A549 (cell line): Measurements from ENCODE around the gene ALDH1A3. TPM values are rescaled to one million over a fixed set of nuclear protein-coding genes. Genes with fewer than 3 reads are reported as not detected.
A peak's percentile ranks its signal among the peaks of the same experiment; 100 is the strongest.

Experiments
- ATAC-seq, 2 experiments: fragments of 200-7000 bp in 1 of 2; fragments of >200 bp in 1 of 2; cut with Nextera tagmentation in 1 of 2; cut with Tn5 transposase in 1 of 2; 3 replicates each; pipeline versions ENCODE4 v1.8.0 to v1.9.1; 2018 to 2020; ENCODE audit warnings: mild to moderate bottlenecking in 1 of 2, moderate library complexity in 1 of 2
- CTCF ChIA-PET: fragments of 300-600 bp; sonication (Branson Sonifier 250); formaldehyde crosslinking; extraction: SDS; loops from one replicate; lab custom pipeline; 2021; ENCODE audit warnings: antibody characterized with exemption, inconsistent platforms; lab: Yijun Ruan, JAX
- POLR2A ChIA-PET: fragments of 350-600 bp; formaldehyde crosslinking; extraction: SDS; loops from one replicate; lab custom pipeline; 2021; ENCODE audit warnings: antibody characterized with exemption, inconsistent platforms; lab: Yijun Ruan, JAX
- DNase-seq, 2 experiments: peaks; one replicate each; pipeline versions ENCODE4 v3.0.0 to v3.0.0-alpha.2; 2011 to 2016; ENCODE audit warnings: low read depth in 1 of 2, low spot score in 1 of 2
- FAIRE-seq: peaks from 2 replicates; lab custom pipeline; 2011; peaks lifted over from hg19 to GRCh38; lab: Jason Lieb, UNC
- H3K27ac ChIP-seq, 2 experiments: fragments of >200 bp; sonication (Bioruptor Twin); formaldehyde crosslinking; 3 replicates each; pipeline ENCODE4 v1.5.1; 2016 to 2017
- H3K4me1 ChIP-seq: fragments of >200 bp; sonication (Bioruptor Twin); formaldehyde crosslinking; 3 replicates; pipeline ENCODE4 v1.6.1; 2016
- H3K4me2 ChIP-seq: fragments of >200 bp; sonication (Bioruptor Twin); formaldehyde crosslinking; 3 replicates; pipeline ENCODE4 v1.6.1; 2016
- H3K4me3 ChIP-seq: fragments of >200 bp; sonication (Bioruptor Twin); formaldehyde crosslinking; 3 replicates; pipeline ENCODE4 v1.5.1; 2016
- H3K9me3 ChIP-seq: fragments of >200 bp; sonication (Bioruptor Twin); formaldehyde crosslinking; 3 replicates; pipeline ENCODE4 v1.6.1; 2016
- BHLHE40 ChIP-seq: IDR thresholded peaks from 2 replicates; pipeline ENCODE4 v1.6.1; 2012; ENCODE audit warnings: low read depth, low read length, inconsistent platforms
- CBX8 ChIP-seq: fragments of 200-600 bp; sonication (generic); IDR thresholded peaks from 2 replicates; pipeline ENCODE4 v1.6.1; 2016
- EHMT2 ChIP-seq: fragments of 200-600 bp; sonication (generic); IDR thresholded peaks from 2 replicates; pipeline ENCODE4 v1.6.1; 2016; ENCODE audit warnings: antibody characterized with exemption, low read depth, mild to moderate bottlenecking, moderate library complexity
- EP300 ChIP-seq, 2 experiments: fragments of >200 bp; sonication (Bioruptor Twin); formaldehyde crosslinking; IDR thresholded peaks; 2 replicates in 1 of 2; 3 replicates in 1 of 2; pipeline ENCODE4 v1.6.1; 2016 to 2017
- ESRRA ChIP-seq: fragments of 150-350 bp; IDR thresholded peaks from 2 replicates; pipeline ENCODE4 v1.6.1; 2014; ENCODE audit warnings: mild to moderate bottlenecking, low read length, borderline replicate concordance
- FOSL2 ChIP-seq, 2 experiments: fragments of 450-650 bp in 1 of 2; fragments of >200 bp in 1 of 2; sonication (Bioruptor Twin) in 1 of 2; formaldehyde crosslinking; IDR thresholded peaks; 2 replicates each; pipeline versions ENCODE4 v1.5.0 to v1.6.1; 2016 to 2020; ENCODE audit warnings: mild to moderate bottlenecking in 1 of 2, moderate library complexity in 1 of 2
- FOXS1 ChIP-seq: fragments of 250-450 bp; sonication (Bioruptor Pico); IDR thresholded peaks from 2 replicates; pipeline ENCODE4 v1.5.0; 2020; ENCODE audit warnings: mild to moderate bottlenecking, moderate library complexity
- HOXA7 ChIP-seq: fragments of 250-450 bp; sonication (Bioruptor Pico); IDR thresholded peaks from 2 replicates; pipeline ENCODE4 v1.5.0; 2020; ENCODE audit warnings: mild to moderate bottlenecking, moderate library complexity
- HOXB13 ChIP-seq: fragments of 250-450 bp; sonication (Bioruptor Pico); IDR thresholded peaks from 2 replicates; pipeline ENCODE4 v1.5.0; 2020; ENCODE audit warnings: low read depth, mild to moderate bottlenecking, moderate library complexity
- HOXB5 ChIP-seq: fragments of 250-450 bp; sonication (Bioruptor Pico); IDR thresholded peaks from 2 replicates; pipeline ENCODE4 v1.5.0; 2020; ENCODE audit warnings: mild to moderate bottlenecking, moderate library complexity
- JUN ChIP-seq, 2 experiments: fragments of >200 bp; sonication (Bioruptor Twin); formaldehyde crosslinking; IDR thresholded peaks; 2 replicates in 1 of 2; 3 replicates in 1 of 2; pipeline ENCODE4 v1.6.1; 2016 to 2017
- JUNB ChIP-seq: fragments of >200 bp; sonication (Bioruptor Twin); formaldehyde crosslinking; IDR thresholded peaks from 2 replicates; pipeline ENCODE4 v1.6.1; 2016
- MAFK ChIP-seq: fragments of 450-650 bp; IDR thresholded peaks from 2 replicates; pipeline ENCODE4 v1.6.1; 2014; ENCODE audit not compliant: partially characterized antibody
- MAZ ChIP-seq: fragments of 150-350 bp; IDR thresholded peaks from 2 replicates; pipeline ENCODE4 v1.6.1; 2014; ENCODE audit warnings: antibody characterized with exemption, low read depth, low read length, borderline replicate concordance
- MYC ChIP-seq: IDR thresholded peaks from 2 replicates; pipeline ENCODE4 v1.6.1; 2012; ENCODE audit warnings: mild to moderate bottlenecking, inconsistent platforms, low read length, improper control_type of control experiment, borderline replicate concordance
- NFE2L2 ChIP-seq: fragments of 150-350 bp; conservative IDR thresholded peaks from 2 replicates; pipeline ENCODE4 v1.6.1; 2014; ENCODE audit warnings: low read length
- NPAS2 ChIP-seq: fragments of 250-450 bp; sonication (Bioruptor Pico); IDR thresholded peaks from 2 replicates; pipeline ENCODE4 v1.8.0; 2022; ENCODE audit warnings: mild to moderate bottlenecking, moderate library complexity, borderline replicate concordance
- POLR2A ChIP-seq: IDR thresholded peaks from 2 replicates; pipeline ENCODE4 v1.6.1; 2012; ENCODE audit warnings: mild to moderate bottlenecking, low read length
- RAD21 ChIP-seq, 2 experiments: fragments of >200 bp in 1 of 2; sonication (Bioruptor Twin) in 1 of 2; formaldehyde crosslinking in 1 of 2; IDR thresholded peaks in 1 of 2; conservative IDR thresholded peaks in 1 of 2; 2 replicates in 1 of 2; 3 replicates in 1 of 2; pipeline ENCODE4 v1.6.1; 2012 to 2018; ENCODE audit warnings: inconsistent platforms in 1 of 2
- RCOR1 ChIP-seq: fragments of 150-350 bp; IDR thresholded peaks from 2 replicates; pipeline ENCODE4 v1.6.1; 2014; ENCODE audit warnings: antibody characterized with exemption, low read length, low read depth
- RFX5 ChIP-seq: fragments of 450-650 bp; IDR thresholded peaks from 2 replicates; pipeline ENCODE4 v1.7.1; 2014; ENCODE audit warnings: antibody characterized with exemption, mild to moderate bottlenecking, moderate library complexity
- RNF2 ChIP-seq: fragments of 200-600 bp; sonication (generic); IDR thresholded peaks from 2 replicates; pipeline ENCODE4 v1.6.1; 2016; ENCODE audit warnings: low read depth, mild to moderate bottlenecking, antibody characterized with exemption, moderate library complexity, borderline replicate concordance
- SMC3 ChIP-seq: fragments of >200 bp; sonication (Bioruptor Twin); formaldehyde crosslinking; IDR thresholded peaks from 3 replicates; pipeline ENCODE4 v1.6.1; 2018; ENCODE audit warnings: inconsistent platforms
- TFCP2L1 ChIP-seq: fragments of 250-450 bp; sonication (Bioruptor Pico); IDR thresholded peaks from 2 replicates; pipeline ENCODE4 v1.5.0; 2021; ENCODE audit warnings: mild to moderate bottlenecking
- ZNF302 ChIP-seq: fragments of 250-450 bp; sonication (Bioruptor Pico); IDR thresholded peaks from 2 replicates; pipeline ENCODE4 v1.9.0; 2021; ENCODE audit warnings: inconsistent platforms, mild to moderate bottlenecking, moderate library complexity
- WGBS: methylation state at CpG from one replicate; pipeline ENCODE4 v1.1.6; 2017; ENCODE audit errors: missing lambda C conversion rate; 5-methylcytosine and 5-hydroxymethylcytosine counted together
- polyA plus RNA-seq, 4 experiments: library from polyadenylated mRNA; depleted of rRNA in 3 of 4; stranded (reverse); fragments of >200 nt; fragmentation: RNase III in 1 of 4; extraction: RNeasy Plus Mini Kit Qiagen cat#74134 plus additional on column Dnase treatment in 1 of 4; gene quantifications; 2 replicates in 3 of 4; 3 replicates in 1 of 4; pipeline ENCODE4 v1.2.3, GENCODE V29; 2011 to 2017
- TF ChIP-seq, protein P1 (sequence below): fragments of >200 bp; sonication (Bioruptor Twin); formaldehyde crosslinking; IDR thresholded peaks from 3 replicates; pipeline ENCODE4 v1.6.1; 2016
- TF ChIP-seq, protein P2 (sequence below): IDR thresholded peaks from 2 replicates; pipeline ENCODE4 v1.6.1; 2012; ENCODE audit warnings: low read depth, borderline replicate concordance
- TF ChIP-seq, protein P3 (sequence below): IDR thresholded peaks from 2 replicates; pipeline ENCODE4 v1.6.1; 2012
- TF ChIP-seq, protein P4 (sequence below): fragments of >200 bp; sonication (Bioruptor Twin); formaldehyde crosslinking; IDR thresholded peaks from 3 replicates; pipeline ENCODE4 v1.5.1; 2016
- TF ChIP-seq, protein P5 (sequence below): fragments of >200 bp; sonication (Bioruptor Twin); formaldehyde crosslinking; IDR thresholded peaks from 2 replicates; pipeline ENCODE4 v1.6.1; 2016
- TF ChIP-seq, protein P6 (sequence below): fragments of 150-350 bp; IDR thresholded peaks from 2 replicates; pipeline ENCODE4 v1.6.1; 2014; ENCODE audit warnings: low read depth, mild to moderate bottlenecking, low read length
- TF ChIP-seq, protein P7 (sequence below): fragments of 250-450 bp; sonication (Bioruptor Pico); IDR thresholded peaks from 2 replicates; pipeline ENCODE4 v1.5.0; 2021; ENCODE audit warnings: mild to moderate bottlenecking, moderate library complexity, borderline replicate concordance

The ALDH1A3 gene
- polyA plus RNA-seq, 2 of the 4 experiments (the other 2 are of a cell fraction): 11.5 to 11.9 TPM

DNA sequence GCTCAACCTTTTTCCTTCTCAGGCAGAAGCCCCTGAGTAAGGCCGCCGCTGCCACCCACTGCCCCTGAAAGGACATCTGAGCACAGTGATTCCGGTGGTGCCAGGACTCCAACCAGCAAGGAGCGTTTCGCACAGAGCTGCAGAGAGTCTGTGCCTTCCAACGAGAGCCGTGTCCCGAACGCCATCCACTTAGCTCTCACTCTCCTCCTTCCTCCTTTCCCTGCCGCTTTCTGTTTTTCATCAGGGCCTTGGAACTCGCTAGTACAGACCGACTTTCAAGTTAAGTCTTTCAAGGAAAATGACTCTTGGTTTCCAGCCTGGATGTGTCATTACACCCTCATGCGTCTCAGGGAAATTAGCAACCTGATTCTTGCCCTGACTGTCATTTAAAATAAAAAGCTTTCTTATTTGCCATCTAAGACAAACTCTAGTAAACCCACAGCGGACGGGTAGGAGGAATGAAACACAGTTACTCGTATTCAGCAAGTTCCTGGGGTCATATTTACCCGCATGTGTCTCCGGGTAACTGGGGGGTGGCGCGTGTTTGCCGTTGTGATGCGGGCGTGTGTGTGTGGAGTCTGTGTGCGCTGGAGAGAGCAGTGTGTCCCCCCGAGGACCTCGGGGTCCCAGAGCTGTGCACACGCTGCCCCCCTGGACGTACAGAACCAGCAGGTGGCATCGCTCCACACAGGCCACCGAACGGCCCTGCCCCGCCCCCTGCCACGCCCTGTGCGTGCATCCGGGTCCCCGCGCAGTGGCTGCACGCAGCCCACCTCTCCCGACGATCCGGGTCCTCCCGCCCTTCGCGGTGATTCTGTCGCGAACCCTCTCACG lies 30.4 kb upstream of the ALDH1A3 start:
- Histone ChIP-seq H3K27ac (peak overlapping the region; percentile 82 to 90), H3K4me3 (peak overlapping the region; percentile 70), H3K4me2 (peak overlapping the region; percentile 68), H3K4me1 (0 out of 3 replicates have a peak, but pooled peaks cover 3% of the 10 kb centered on the region), H3K9me3 (no peaks in the 10 kb centered on the region)
- CTCF ChIA-PET: interaction anchor here (0.5 to 3.2 kb wide), 30 partner anchors 9 to 234 kb away, joined by 3 to 19 read pairs (median 4); no protein-coding TSS in a partner anchor
- DNase-seq (peak; percentile 82 to 96), ATAC-seq (peak; percentile 98 to 99), FAIRE-seq (peak; percentile 32)
- WGBS: 23% methylated on average over 44 of the region's 47 CpGs
- POLR2A ChIA-PET: interaction anchor here (0.6 to 1.2 kb wide), 4 partner anchors 30 to 403 kb away, joined by 3 to 5 read pairs (median 4); partner anchors contain the start of genes ALDH1A3 and CHSY1
- no peak for TF ChIP-seq ESRRA
- TF ChIP-seq, protein P1, sequence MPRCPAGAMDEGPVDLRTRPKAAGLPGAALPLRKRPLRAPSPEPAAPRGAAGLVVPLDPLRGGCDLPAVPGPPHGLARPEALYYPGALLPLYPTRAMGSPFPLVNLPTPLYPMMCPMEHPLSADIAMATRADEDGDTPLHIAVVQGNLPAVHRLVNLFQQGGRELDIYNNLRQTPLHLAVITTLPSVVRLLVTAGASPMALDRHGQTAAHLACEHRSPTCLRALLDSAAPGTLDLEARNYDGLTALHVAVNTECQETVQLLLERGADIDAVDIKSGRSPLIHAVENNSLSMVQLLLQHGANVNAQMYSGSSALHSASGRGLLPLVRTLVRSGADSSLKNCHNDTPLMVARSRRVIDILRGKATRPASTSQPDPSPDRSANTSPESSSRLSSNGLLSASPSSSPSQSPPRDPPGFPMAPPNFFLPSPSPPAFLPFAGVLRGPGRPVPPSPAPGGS: 0 out of 3 replicates have a peak, but pooled peaks have one; percentile 42
- no peak for TF ChIP-seq EHMT2
- no peak for TF ChIP-seq HOXA7
- no peak for TF ChIP-seq NPAS2 (CRISPR knock-in tag)
- no peak for TF ChIP-seq CBX8
- no peak for TF ChIP-seq MAZ
- TF ChIP-seq FOXS1 (CRISPR knock-in tag): no peak
- no peak for TF ChIP-seq HOXB5 (CRISPR knock-in tag)
- TF ChIP-seq, protein P2, sequence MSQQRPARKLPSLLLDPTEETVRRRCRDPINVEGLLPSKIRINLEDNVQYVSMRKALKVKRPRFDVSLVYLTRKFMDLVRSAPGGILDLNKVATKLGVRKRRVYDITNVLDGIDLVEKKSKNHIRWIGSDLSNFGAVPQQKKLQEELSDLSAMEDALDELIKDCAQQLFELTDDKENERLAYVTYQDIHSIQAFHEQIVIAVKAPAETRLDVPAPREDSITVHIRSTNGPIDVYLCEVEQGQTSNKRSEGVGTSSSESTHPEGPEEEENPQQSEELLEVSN: peak; percentile 95
- TF ChIP-seq FOSL2 (IDR thresholded peaks at IDR 0.05): no peak
- TF ChIP-seq FOSL2 (CRISPR knock-in tag; IDR thresholded peaks at IDR 0.05): 0 out of 2 replicates have a peak, but pooled peaks have one; percentile 11
- TF ChIP-seq, protein P3, sequence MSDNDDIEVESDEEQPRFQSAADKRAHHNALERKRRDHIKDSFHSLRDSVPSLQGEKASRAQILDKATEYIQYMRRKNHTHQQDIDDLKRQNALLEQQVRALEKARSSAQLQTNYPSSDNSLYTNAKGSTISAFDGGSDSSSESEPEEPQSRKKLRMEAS: peak; percentile 96
- peak in 1 of 2 experiments; percentile 50; a peak in 1 of 5 replicates for TF ChIP-seq JUN (IDR thresholded peaks at IDR 0.05)
- no peak for TF ChIP-seq RFX5
- TF ChIP-seq POLR2A: peak; percentile 77
- TF ChIP-seq RAD21 (conservative IDR thresholded peaks at IDR 0.05 in 1 of 2, IDR thresholded peaks at IDR 0.05 in 1 of 2): peak; percentile 51 to 65
- TF ChIP-seq RCOR1: no peak
- TF ChIP-seq SMC3: peak; percentile 74
- no peak for TF ChIP-seq ZNF302 (CRISPR knock-in tag)
- peak; percentile 12 for TF ChIP-seq MAFK
- TF ChIP-seq, protein P4, sequence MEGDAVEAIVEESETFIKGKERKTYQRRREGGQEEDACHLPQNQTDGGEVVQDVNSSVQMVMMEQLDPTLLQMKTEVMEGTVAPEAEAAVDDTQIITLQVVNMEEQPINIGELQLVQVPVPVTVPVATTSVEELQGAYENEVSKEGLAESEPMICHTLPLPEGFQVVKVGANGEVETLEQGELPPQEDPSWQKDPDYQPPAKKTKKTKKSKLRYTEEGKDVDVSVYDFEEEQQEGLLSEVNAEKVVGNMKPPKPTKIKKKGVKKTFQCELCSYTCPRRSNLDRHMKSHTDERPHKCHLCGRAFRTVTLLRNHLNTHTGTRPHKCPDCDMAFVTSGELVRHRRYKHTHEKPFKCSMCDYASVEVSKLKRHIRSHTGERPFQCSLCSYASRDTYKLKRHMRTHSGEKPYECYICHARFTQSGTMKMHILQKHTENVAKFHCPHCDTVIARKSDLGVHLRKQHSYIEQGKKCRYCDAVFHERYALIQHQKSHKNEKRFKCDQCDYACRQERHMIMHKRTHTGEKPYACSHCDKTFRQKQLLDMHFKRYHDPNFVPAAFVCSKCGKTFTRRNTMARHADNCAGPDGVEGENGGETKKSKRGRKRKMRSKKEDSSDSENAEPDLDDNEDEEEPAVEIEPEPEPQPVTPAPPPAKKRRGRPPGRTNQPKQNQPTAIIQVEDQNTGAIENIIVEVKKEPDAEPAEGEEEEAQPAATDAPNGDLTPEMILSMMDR: peak; percentile 63
- TF ChIP-seq, protein P5, sequence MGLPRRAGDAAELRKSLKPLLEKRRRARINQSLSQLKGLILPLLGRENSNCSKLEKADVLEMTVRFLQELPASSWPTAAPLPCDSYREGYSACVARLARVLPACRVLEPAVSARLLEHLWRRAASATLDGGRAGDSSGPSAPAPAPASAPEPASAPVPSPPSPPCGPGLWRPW: no peak
- no peak for TF ChIP-seq JUNB
- no peak for TF ChIP-seq MYC
- TF ChIP-seq TFCP2L1 (CRISPR knock-in tag): no peak
- TF ChIP-seq BHLHE40: no peak
- no peak for TF ChIP-seq RNF2
- no peak for TF ChIP-seq NFE2L2
- 0 out of 2 replicates have a peak, but pooled peaks have one; percentile 38 for TF ChIP-seq HOXB13 (CRISPR knock-in tag)
- TF ChIP-seq EP300 (IDR thresholded peaks at IDR 0.05): no peak
- TF ChIP-seq, protein P6, sequence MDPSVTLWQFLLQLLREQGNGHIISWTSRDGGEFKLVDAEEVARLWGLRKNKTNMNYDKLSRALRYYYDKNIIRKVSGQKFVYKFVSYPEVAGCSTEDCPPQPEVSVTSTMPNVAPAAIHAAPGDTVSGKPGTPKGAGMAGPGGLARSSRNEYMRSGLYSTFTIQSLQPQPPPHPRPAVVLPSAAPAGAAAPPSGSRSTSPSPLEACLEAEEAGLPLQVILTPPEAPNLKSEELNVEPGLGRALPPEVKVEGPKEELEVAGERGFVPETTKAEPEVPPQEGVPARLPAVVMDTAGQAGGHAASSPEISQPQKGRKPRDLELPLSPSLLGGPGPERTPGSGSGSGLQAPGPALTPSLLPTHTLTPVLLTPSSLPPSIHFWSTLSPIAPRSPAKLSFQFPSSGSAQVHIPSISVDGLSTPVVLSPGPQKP: no peak
- TF ChIP-seq, protein P7, sequence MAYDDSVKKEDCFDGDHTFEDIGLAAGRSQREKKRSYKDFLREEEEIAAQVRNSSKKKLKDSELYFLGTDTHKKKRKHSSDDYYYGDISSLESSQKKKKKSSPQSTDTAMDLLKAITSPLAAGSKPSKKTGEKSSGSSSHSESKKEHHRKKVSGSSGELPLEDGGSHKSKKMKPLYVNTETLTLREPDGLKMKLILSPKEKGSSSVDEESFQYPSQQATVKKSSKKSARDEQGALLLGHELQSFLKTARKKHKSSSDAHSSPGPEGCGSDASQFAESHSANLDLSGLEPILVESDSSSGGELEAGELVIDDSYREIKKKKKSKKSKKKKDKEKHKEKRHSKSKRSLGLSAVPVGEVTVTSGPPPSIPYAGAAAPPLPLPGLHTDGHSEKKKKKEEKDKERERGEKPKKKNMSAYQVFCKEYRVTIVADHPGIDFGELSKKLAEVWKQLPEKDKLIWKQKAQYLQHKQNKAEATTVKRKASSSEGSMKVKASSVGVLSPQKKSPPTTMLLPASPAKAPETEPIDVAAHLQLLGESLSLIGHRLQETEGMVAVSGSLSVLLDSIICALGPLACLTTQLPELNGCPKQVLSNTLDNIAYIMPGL (CRISPR knock-in tag): no peak
